ENCODE results near the gene EIF5B.

- TF ChIP-seq CTCF (IDR thresholded peaks at IDR 0.05; ENCODE audit: low read length) = no peak
- no peak for TF ChIP-seq EZH2 (IDR thresholded peaks at IDR 0.05; ENCODE audit: borderline replicate concordance, low read length)
These were observed 58.5 kb downstream of the EIF5B start for GRCh38 chr2:99395589-99396130.
